ENCODE results near the gene ZNF217.
"Not testable (repeated sequence)": the region's sequence is repeated elsewhere in the genome, so short reads cannot be mapped to it uniquely, and the experiment has no call there.

ZNF217 gene

DNA sequence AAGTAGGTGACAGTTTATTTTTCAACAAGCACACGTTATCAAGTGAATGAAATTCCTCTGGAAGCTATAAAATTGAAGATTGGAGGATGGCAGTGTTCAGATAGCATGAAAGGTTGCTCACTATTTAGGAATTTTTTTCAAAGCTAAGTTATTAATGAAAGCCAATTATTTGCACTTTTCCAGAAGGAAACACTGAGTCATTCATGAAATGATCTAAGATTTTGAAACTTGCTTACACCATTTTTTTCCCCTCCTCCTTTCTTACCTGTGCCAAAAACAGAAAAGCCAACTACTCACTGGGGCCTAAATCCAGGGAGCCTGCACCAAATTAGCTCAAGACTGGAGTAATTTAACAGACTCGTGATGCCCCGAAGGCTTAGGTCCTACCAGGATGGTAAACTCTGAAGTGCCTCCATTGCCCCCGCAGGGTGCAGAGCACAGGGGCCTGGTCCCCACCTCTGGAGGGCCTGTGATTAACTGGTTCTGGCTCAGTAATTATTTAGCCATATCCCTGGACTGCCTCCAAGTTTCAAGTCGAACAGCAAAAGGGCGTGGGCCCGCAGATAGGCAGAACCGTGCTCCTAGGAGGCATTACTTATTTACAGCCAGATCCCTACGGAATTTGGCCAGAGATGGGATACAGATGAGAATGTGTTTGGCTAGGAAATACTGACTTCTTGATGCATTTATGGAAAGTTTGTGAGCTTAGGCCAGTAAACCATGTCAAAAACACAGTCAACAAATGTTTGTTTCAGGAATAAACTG is 28.0 kb upstream of the ZNF217 start:
- no peak for DNase-seq

DNA sequence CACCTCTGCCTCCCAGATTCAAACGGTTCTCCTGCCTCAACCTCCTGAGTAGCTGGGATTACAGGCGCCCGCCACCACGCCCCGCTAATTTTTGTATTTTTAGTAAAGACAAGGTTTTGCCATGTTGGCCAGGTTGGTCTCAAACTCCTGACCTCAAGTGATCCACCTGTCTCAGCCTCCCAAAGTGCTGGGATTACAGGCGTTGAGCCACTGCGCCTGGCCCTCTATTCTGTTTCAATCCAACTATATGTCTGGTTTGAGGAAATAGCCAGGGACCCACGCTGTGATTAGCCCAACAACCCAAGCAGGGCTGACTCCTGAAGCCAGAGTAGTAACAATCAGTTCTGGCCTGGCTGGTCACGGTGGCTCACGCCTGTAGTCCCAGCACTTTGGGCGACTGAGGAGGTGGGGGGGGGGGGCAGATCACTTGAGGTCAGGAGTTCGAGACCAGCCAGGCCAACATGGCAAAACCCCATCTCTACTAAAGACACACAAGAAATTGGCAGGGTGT is 24.9 kb upstream of the ZNF217 start:
- not testable (repeated sequence) for DNase-seq

DNA sequence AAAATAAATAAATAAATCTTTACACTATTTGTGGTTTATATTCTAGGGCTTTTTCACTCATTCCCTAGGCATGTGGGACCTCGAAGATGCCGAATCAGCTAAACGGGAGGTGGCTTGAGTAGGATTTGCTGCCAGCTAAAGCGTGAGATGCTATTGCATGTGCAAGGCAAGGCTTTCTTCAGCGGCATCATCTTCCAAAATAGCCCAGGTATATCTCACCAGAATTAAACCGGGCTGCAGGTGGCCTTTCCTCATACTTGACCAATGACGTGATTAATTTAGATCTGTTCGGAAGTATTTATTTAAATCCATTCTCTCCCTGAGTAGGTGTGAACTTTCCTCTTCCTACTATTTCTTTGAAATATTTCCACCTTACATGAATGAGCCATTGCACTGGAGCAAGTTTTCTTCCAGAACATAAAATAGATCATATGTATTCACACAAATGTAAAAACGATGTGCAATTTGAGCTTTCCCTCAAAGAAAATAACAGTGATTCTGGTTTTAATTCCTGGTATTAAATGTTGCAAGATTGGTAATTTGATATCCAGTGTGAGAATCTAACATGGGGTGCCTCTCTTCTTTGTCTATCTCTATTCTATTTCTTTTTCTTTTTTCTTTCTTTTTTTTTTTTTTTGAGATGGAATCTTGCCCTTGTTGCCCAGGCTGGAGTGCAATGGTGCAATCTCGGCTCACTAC is 24.3 kb upstream of the ZNF217 start:
- DNase-seq: no peak

DNA sequence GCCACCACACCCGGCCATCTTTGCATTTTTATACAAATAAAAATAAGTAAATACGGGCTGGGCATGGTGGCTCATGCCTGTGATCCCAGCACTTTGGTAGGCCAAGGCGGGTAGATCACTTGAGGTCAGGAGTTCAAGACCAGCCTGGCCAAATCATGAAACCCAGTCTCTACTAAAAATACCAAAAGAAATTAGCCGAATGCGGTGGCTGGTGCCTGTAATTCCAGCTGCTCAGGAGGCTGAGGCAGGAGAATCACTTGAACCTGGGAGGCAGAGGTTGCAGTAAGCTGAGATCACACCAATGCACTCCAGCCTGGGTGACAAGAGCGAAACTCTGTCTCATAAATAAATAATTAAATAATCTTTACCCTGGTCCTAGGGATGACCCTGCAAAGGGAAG is 22.9 kb upstream of the ZNF217 start:
- not testable (repeated sequence) for DNase-seq

DNA sequence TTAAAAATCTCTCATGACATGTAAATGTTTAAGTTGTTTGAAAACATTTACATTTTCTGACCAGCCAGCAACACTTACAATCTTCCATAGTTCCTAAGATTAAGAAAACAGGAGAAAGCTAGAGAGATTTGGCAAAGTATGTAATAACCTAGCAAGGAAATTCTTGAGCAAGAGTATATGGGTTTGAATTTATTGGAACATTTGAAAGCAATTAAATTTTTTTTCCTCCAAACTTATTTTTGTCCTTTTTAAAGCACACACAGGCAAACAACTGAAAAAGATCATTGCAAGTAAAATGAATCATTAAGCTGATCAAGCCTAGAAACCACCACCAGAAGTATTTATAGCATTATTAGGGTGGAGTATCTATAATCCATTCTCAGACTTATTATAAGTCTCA is 20.1 kb upstream of the ZNF217 start:
- DNase-seq: no peak

DNA sequence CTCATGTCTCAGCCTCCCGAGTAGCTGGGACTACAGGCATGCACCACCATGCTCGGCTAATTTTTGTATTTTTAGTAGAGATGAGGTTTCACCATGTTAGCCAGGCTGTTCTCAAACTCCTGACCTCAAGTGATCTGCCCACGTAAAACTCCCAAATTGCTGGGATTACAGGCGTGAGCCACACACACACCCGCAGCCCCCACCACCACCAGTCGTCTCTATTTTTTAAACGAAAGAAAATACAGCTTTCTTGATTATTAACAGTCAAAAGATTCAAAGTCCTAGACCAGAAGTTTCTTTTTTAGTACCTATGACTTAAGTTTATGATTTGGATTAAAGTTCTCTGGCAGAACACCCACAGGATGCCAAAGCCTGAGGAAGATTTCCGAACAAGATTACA is 18.6 kb upstream of the ZNF217 start:
- not testable (repeated sequence) for DNase-seq

DNA sequence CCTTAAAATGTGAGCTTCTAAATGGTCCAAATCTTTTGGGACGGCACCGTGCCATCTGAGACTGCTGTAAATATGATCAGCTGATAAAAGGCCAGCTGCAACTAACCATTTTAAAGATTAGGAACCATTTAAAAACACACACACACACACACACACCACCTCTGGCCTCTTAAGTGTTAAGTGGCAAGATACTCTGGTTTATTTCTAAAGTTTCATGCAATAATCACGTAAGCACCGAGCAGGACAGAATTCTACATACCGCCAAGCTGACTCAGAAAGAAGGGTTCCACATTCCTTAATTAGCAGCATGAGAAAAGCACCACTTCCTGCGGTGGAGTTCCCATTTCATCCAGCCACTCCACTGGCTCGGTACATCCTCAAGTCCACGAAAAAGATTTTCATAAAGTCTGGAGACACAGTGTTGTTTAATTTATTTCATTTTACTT is 17.8 kb upstream of the ZNF217 start:
- DNase-seq: no peak

DNA sequence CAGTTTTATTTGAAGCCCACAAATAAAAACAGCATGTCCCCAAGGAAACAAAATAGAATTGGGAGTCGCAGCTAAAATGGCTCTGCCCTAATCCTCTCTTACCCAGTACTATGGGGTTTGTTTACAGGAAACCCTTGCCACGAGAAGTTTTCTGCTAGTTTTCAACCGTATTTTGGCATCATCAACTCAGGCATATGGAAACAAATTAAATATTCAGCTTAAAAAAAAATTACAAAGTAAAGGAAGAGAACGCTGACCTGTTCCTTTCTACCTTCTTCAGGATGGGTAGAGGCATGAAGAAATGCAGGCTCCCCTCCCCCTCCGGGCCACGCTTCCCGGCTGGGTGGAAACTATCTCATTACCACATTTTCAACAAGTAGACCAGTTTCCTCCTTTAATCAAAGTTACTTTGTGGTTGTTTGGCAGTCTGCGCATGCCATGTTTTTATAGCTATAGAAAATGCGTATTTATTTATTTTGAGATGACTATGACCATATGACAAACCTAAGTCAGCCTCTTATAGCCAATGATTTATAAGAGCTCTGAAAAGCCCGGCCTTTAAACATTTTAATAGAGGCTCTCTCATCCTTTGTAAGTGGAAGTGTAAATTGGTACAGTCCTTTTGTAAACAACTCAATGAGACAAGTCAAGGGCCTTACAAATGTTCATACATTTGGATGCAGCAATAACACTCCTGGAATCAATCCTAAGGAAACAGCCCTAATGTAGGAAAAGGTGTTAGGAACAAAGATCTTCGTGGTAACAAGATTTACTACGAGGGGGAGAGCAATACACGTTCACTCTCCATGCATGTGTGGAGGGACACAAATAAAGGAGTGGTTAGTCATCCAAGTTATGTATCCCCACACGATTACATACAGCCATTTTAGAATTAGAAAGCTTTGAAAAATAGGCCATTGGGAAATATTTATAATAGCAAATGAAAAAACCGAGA is 16.1 kb upstream of the ZNF217 start:
- DNase-seq: peak; percentile 72

DNA sequence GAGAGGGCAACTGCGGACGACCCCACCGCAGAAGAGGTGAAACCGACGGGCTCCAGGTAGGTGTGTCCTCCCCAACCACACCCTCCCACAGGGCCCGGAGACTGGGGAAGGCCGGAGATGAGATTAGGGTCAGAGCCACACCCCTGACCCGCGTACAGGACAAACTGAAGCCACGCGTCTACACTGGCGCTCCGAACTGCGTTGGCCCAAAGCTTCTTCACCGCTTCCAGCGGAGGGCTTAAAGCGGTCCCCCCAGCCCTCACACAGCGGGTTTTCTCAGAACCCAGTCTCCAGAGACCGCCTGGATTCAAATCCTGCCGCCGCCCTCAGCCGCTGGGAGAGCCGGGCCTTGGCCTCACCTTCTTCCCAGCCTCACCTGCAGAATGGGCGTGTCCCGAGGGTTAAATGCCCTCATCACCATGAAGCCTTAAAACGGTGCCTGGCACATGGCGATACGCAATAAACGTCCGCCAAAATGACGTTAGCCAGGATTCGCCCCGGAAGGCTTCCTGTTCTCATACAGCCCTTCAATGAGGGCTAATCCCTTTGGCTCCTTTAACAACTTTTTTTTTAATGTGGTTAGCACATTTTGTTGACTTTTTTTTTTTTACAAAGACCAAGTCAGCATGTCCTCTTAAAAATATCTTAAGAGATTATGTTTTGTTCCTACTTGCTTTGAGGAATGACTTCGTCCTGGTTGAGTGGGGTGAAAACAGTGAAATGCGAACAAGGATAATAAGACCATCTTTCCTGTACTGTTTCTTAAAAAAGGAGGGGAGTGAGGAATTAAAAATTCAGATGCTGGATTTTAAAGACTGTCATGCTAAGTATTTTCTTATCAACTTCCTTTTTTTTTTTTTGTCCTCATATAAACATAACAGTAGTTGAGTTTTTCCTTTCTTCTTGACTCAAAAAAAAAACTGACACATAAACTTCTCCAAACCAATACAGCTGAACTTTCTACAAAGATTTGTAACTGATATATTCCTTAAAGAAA is 15.1 kb upstream of the ZNF217 start:
- no peak for DNase-seq

DNA sequence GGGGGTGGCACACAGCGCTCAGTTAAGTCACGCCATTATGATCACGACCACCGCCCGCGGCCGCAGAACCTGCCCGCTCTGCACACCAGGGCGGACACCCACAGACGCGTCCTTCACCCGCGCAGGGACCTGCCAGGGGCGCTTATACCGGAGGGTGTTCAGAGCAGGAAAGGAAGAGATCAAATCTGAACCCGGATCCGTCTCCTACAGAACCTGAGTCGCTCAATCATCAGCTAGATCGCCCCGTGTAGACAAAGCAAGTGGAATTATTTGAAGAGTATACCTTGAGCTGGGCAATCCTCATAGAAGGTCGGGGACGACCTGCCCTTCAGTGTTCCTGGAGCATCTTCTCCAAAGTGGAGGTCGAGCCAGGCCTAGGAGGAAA is 14.4 kb upstream of the ZNF217 start:
- no peak for DNase-seq

DNA sequence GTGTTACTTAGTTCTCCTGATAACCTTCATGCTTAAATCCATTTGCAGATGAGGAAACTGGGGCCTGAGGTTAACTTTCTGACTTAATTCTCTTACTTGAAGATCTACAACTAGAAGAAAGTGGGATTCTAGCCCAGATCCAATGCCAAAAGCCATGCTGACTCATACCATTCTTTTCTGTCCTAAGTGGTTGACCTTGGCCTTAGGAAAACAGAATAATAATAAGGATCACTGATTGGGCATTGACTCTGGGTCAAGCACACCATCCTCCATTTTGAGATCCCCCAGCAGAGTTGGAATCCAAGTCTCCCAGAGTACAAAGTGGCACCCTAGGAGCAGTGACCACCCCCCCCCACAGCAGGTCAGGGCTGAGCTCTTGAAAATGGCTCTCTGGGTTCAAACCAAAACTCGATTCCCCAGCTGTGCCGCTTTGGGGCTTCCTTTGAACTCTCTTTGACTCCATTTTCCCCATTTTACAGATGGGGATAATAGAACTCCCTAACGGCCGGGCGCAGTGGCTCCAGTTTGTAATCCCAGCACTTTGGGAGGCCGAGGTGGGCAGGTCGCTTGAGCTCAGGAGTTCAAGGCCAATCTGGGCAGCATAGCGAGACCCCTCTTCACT is 12.8 kb upstream of the ZNF217 start:
- no peak for DNase-seq

DNA sequence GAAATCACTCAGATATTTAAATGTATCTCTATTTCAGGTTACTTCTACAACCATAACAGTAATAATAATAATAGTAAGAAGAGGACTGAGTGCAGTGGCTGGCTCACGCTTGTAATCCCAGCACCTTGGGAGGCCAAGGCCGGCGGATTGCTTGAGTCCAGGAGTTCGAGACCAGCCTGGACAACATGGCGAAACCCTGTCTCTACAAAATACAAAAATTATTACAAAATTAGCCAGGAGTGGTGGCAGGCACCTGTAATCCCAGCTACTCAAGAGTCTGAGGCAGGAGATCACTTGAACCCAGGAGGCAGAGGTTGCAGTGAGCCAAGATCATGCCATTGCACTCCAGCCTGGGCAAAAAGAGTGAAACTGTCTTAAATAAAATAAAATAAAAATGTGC is 11.8 kb upstream of the ZNF217 start:
- DNase-seq: not testable (repeated sequence)

DNA sequence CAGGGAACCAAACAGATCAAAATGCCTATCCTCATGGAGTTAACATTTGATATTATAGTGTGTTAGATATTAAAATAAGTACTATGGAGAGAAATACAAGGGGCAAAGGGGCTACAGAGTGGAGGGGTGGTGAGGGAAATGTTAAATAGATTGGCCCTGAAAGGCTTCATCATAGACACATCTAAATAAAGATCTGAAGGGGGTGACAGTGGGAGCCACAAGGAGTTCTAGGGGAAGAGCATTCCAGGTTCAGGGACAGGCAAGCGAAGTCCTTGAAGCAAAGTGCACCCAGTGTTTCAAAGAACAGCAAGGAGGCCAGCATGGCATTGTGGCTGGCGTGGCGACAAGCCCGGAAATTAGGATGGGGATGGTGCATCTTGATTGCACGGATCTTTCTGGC is 11.2 kb upstream of the ZNF217 start:
- not testable (repeated sequence) for DNase-seq

DNA sequence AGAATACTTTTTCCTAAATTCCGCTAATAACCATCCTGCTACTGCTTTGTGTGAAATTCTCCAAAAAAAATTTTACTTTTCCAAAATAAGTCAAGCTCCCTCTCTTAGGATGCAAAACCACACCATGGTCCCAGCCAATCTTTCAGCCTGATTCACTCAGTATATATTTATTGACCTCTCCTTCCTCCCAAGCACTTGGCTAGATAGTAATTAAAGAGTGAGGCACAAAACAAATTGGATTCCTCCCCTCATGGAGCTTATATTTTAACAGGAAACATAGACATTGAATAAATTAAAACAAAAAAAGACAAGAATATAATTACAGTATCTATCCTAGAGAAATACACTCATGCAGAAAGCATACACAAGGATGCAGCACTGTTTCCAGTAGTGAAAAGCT is 9.0 kb upstream of the ZNF217 start:
- DNase-seq: no peak

DNA sequence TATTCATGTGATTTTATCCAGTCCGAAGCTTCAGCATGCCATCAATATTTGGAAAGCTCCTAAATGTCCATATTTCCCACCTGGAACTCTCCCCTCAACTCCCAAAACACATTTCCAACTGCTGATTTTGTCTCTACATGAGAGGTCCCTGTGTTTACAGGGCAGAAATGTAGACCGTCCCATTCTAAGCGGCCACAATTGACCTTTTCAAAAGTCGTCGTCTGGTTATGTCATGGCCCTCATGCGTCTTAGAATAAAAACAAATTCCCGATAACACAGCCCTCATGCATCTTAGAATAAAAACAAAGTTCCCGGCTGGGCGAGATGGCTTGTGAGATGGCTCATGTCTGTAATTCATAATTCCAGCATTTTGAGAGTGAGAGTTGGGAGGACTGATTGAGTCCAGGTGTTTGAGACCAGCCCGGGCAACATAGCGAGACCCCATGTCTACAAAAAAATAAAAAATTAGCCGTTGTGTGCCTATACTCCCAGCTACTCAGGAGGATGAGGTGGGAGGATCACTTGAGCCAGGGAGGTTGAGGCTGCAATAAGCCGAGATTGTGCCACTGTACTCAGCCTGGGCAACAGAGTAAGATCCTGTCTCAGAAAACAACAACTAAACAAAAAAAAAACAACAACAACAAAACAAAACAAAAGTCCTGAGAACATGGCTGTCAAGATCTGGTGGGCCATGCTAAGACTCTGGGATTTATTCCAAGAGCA is 6.4 kb upstream of the ZNF217 start:
- DNase-seq: no peak

DNA sequence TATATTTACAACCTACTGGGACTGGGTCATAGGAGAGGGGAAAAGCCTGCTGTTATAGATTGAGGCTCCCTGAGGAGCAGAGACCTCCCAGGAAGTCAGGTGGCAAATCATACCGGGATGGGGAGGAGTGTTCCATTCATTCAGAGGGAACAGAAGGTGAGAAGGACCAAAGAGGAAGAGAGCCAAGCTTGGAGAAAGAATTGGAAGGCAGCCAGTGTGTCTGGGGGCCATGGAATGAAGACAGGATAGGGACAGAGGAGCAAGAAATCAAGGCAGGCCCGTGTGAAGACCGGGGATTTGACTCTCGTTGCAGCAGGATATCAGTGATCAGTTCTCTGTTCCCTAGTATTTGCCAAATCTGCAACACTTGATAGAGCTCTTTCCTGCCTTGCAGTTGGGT is 5.7 kb upstream of the ZNF217 start:
- DNase-seq: no peak

DNA sequence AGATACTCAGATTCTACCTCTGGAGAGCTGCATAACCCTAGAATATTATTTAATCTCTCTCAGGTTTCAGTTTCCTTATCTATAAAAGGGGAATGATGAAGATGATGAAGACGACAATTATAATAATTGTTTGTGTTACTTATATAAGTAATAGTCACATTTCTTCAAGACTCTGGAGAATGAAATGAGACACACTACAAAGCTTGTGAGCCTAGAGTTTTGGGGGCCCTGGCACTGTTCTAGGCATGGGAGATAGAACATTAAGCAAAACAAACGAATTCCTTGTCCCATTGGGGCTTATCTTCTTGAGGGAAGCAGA is 5.4 kb upstream of the ZNF217 start:
- DNase-seq: no peak

DNA sequence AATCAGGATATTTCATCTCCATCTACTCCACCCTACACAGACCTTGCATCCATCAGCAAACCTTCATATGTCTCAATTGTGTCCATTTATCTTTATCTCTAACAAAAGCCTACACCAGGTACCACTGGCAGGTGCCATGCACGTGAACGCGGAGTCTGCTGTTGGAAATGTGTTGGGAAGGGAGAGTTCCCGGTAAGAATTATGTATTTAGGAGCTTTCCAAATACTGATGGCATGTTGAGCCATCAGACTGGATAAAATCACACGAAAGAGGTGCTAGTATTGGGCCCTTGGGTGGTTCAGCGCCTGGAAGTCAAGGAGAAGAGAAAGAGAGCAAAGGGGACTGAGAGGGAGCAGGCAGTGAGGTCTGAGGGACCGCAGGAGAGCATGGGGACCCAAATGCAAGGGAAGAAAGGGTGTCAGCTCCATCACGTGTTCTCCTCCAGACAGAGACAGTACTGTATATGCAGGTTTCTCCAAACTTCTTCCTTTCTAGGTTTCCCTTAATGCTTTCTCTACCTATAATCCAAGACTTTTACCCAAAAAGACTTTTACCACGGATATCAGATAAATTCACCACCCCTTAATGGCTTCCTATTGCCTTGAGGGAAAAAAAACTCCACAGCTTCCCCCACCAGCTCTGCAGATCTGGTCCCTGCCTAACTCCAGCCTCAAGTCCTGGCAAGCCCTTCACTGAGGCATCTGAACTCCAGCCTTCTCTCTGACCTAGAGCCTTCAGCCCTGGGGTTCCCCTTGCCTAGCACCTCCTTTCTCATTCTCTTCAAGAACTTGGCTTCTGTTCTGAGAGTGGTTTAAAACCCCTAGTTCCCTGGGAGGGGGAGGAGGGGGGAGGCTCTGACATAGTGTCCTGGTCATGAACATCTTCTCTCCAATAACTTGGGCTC is 4.8 kb upstream of the ZNF217 start:
- no peak for DNase-seq

DNA sequence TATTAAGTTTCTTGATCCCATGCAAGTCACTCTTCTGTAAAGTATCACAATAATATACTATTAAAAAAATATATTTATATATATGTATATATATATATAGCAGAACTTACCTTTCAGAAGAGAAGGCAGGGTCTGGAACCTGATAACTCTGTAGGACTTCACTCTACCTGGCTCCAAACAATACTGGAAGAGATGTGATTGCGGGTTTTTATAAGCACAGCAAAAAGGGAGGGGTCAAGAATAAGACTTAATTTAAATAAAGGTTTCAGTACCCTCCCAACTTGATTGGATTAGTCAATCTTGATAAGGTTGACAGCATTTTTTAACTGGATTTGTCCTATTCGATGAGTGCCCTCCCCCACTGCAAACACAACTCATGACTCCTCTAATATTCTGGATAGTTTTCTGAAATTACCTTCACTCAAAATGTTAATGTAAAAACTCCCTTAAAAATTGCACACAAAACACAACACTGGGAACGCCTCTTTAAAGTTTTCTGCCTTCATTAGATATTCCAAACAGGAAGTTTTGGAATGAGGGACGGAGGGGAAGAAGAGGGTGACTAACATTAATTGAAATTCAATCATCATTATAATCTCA is 4.0 kb upstream of the ZNF217 start:
- DNase-seq: no peak
